HepG2 (cell line): ENCODE results near the gene HOXD4. TPM values are rescaled to one million over a fixed set of nuclear protein-coding genes. Genes with fewer than 3 reads are reported as not detected.
A peak's percentile ranks its signal among the peaks of the same experiment; 100 is the strongest.

Experiments used
- ARNTL ChIP-seq: sonication (generic); formaldehyde crosslinking; IDR thresholded peaks from 2 replicates; pipeline ENCODE4 v1.4.0; 2020; ENCODE audit warnings: mild to moderate bottlenecking, missing genetic modification reagents
- BCL3 ChIP-seq: sonication (generic); formaldehyde crosslinking; IDR thresholded peaks from 2 replicates; pipeline ENCODE4 v1.5.1; 2020; ENCODE audit warnings: mild to moderate bottlenecking, missing genetic modification reagents, moderate library complexity
- CHCHD3 ChIP-seq: sonication (generic); formaldehyde crosslinking; IDR thresholded peaks from 2 replicates; pipeline ENCODE4 v1.8.0; 2022; ENCODE audit warnings: mild to moderate bottlenecking, missing genetic modification reagents, moderate library complexity
- DZIP1 ChIP-seq: sonication (generic); formaldehyde crosslinking; IDR thresholded peaks from 2 replicates; pipeline ENCODE4 v1.5.0; 2020; ENCODE audit warnings: mild to moderate bottlenecking, missing genetic modification reagents
- HIVEP1 ChIP-seq: sonication (generic); formaldehyde crosslinking; IDR thresholded peaks from 2 replicates; pipeline ENCODE4 v1.4.0; 2020; ENCODE audit warnings: mild to moderate bottlenecking, missing genetic modification reagents
- KDM3A ChIP-seq: IDR thresholded peaks from 2 replicates; pipeline ENCODE4 v1.6.1; 2018; ENCODE audit warnings: low read depth, missing compliant biosample characterization
- KLF12 ChIP-seq: sonication (generic); formaldehyde crosslinking; IDR thresholded peaks from 2 replicates; pipeline ENCODE4 v1.4.0; 2020; ENCODE audit warnings: missing genetic modification reagents, borderline replicate concordance
- PHF8 ChIP-seq: sonication (generic); formaldehyde crosslinking; IDR thresholded peaks from 2 replicates; pipeline ENCODE4 v1.5.0; 2020; ENCODE audit warnings: missing genetic modification reagents
- USF2 ChIP-seq, 2 experiments: sonication (generic) in 1 of 2; formaldehyde crosslinking in 1 of 2; IDR thresholded peaks; 2 replicates each; pipeline versions ENCODE4 v1.5.1 to v1.6.1; 2011 to 2020; ENCODE audit warnings: borderline replicate concordance in 1 of 2, low read depth in 1 of 2, low read length in 1 of 2, mild to moderate bottlenecking in 1 of 2, missing genetic modification reagents in 1 of 2, moderate library complexity in 1 of 2
- ZBTB8A ChIP-seq: sonication (generic); formaldehyde crosslinking; IDR thresholded peaks from 2 replicates; pipeline ENCODE4 v1.4.0; 2020; ENCODE audit warnings: mild to moderate bottlenecking, low read depth, missing genetic modification reagents, borderline replicate concordance
- ZHX1 ChIP-seq: sonication (generic); formaldehyde crosslinking; IDR thresholded peaks from 2 replicates; pipeline ENCODE4 v1.8.1; 2022; ENCODE audit warnings: low read depth, mild to moderate bottlenecking, missing genetic modification reagents
- ZKSCAN8 ChIP-seq: IDR thresholded peaks from 2 replicates; pipeline ENCODE4 v1.6.1; 2016; ENCODE audit warnings: borderline replicate concordance, missing genetic modification reagents, missing compliant biosample characterization
- ZNF256 ChIP-seq: sonication (generic); formaldehyde crosslinking; conservative IDR thresholded peaks from 2 replicates; pipeline ENCODE4 v1.4.0; 2020; ENCODE audit warnings: missing genetic modification reagents
- ZNF451 ChIP-seq: sonication (generic); formaldehyde crosslinking; IDR thresholded peaks from 2 replicates; pipeline ENCODE4 v1.5.0; 2020; ENCODE audit warnings: mild to moderate bottlenecking, missing genetic modification reagents
- ZNF503 ChIP-seq: sonication (generic); formaldehyde crosslinking; IDR thresholded peaks from 2 replicates; pipeline ENCODE4 v1.4.0; 2020; ENCODE audit warnings: missing genetic modification reagents
- ZNF777 ChIP-seq: sonication (generic); formaldehyde crosslinking; IDR thresholded peaks from 2 replicates; pipeline ENCODE4 v1.4.0; 2020; ENCODE audit warnings: missing genetic modification reagents
- polyA plus RNA-seq, 8 experiments: library from polyadenylated mRNA; depleted of rRNA in 3 of 8; stranded (reverse) in 7 of 8; unstranded in 1 of 8; fragments of >200 nt; fragmentation: Illumina TruSeq in 4 of 8; extraction: Trizol in 4 of 8; gene quantifications; 2 replicates each; pipeline versions ENCODE4 v1.2.1 to v1.2.3, GENCODE V29; 2011 to 2016; ENCODE audit warnings: low read depth in 4 of 8, missing spikeins in 1 of 8, mixed read lengths in 1 of 8; ENCODE audit not compliant: insufficient read depth in 1 of 8
- total RNA-seq, 5 experiments: library from RNA; depleted of rRNA; stranded (reverse); fragments of >200 nt; fragmentation: Illumina TruSeq; extraction: Trizol; gene quantifications; 2 replicates each; pipeline ENCODE4 v1.2.3, GENCODE V29; 2016; ENCODE audit warnings: low read depth in 1 of 5

The HOXD4 gene
- total and polyA plus RNA-seq, 2 of the 13 experiments (the other 11 are each of a cell fraction or from before 2014, with no cell fraction given) = not detected

GRCh38 chr2:176140513-176141317 lies 10.6 kb upstream of the HOXD4 start (continued):
- TF ChIP-seq ZNF503 (CRISPR knock-in tag) = no peak; the same call in 1 of the 2 replicates
- TF ChIP-seq ZHX1 (CRISPR knock-in tag) = no peak
- TF ChIP-seq KDM3A = peak; percentile 99; the same call in 1 of the 2 replicates
- peak; percentile 90 for TF ChIP-seq HIVEP1
- peak; percentile 83; the same call in 1 of the 2 replicates for TF ChIP-seq BCL3
- peak; percentile 86; the same call in 1 of the 2 replicates for TF ChIP-seq DZIP1
- peak; percentile 74 for TF ChIP-seq PHF8 (CRISPR knock-in tag)
- TF ChIP-seq ZNF777 (CRISPR knock-in tag) = no peak
- TF ChIP-seq ZKSCAN8 (CRISPR knock-in tag) = no peak
- no peak for TF ChIP-seq ZNF256
- 0 out of 2 replicates have a peak, but pooled peaks have one; percentile 65 for TF ChIP-seq ZNF451 (CRISPR knock-in tag)
- TF ChIP-seq ARNTL = no peak; the same call in 1 of the 2 replicates
- TF ChIP-seq CHCHD3 (CRISPR knock-in tag) = no peak
- TF ChIP-seq KLF12 (CRISPR knock-in tag) = no peak
- TF ChIP-seq USF2 (IDR thresholded peaks at IDR 0.05; ENCODE audit: low read depth, low read length) = no peak
- no peak; the same call in 1 of the 2 replicates for TF ChIP-seq USF2 (CRISPR knock-in tag; IDR thresholded peaks at IDR 0.05; ENCODE audit: borderline replicate concordance)
- TF ChIP-seq ZBTB8A (CRISPR knock-in tag) = no peak
